Tibial nerve (tissue), 4 donors: ENCODE results near the gene NPIPA1. TPM values are rescaled to one million over a fixed set of nuclear protein-coding genes. Genes with fewer than 3 reads are reported as not detected.
"Not testable (repeated sequence)": the region's sequence is repeated elsewhere in the genome, so short reads cannot be mapped to it uniquely, and the experiment has no call there.

ENCODE experiments used
- DNase-seq, 2 donors: peaks; one replicate each; pipeline ENCODE4 v3.0.0-alpha.2; 2019; ENCODE audit warnings: low spot score in 2 of 2
- H3K27ac ChIP-seq, 4 donors: fragments of 200-600 bp; sonication (generic) in 3 of 4; one replicate each; pipeline ENCODE4 v1.5.1; 2017 to 2019; ENCODE audit warnings: mild to moderate bottlenecking in 1 of 4
- H3K27me3 ChIP-seq, 2 donors: fragments of 200-600 bp; sonication (generic) in 1 of 2; one replicate each; pipeline versions ENCODE4 v1.5.1 to v1.6.0; 2017 to 2019
- H3K36me3 ChIP-seq, 3 donors: fragments of 200-600 bp; sonication (generic); one replicate each; pipeline ENCODE4 v1.5.1; 2018 to 2019
- H3K4me1 ChIP-seq, 4 donors: fragments of 200-600 bp; sonication (generic) in 3 of 4; one replicate each; pipeline ENCODE4 v1.5.1; 2017 to 2019
- H3K4me3 ChIP-seq, 4 donors: fragments of 200-600 bp; sonication (generic) in 3 of 4; one replicate each; pipeline ENCODE4 v1.5.1; 2017 to 2019; ENCODE audit warnings: mild to moderate bottlenecking in 1 of 4, moderate library complexity in 1 of 4
- H3K9me3 ChIP-seq, 4 donors: fragments of 200-600 bp; sonication (generic) in 3 of 4; one replicate each; pipeline ENCODE4 v1.5.1; 2017 to 2019
- WGBS, 2 donors: methylation state at CpG; one replicate each; pipeline ENCODE4 v1.1.5; 2018; 5-methylcytosine and 5-hydroxymethylcytosine counted together
- total RNA-seq, 4 donors: library from RNA; depleted of rRNA; stranded (reverse); fragments of >200 nt; gene quantifications; one replicate each; pipeline ENCODE4 v1.1.0, GENCODE V29; 2016

The NPIPA1 gene
- 100 to 1,000 TPM in 2 of 4 donors, 10 to 100 TPM in 2; 95.5 to 193 (median 134) TPM for total RNA-seq

DNA sequence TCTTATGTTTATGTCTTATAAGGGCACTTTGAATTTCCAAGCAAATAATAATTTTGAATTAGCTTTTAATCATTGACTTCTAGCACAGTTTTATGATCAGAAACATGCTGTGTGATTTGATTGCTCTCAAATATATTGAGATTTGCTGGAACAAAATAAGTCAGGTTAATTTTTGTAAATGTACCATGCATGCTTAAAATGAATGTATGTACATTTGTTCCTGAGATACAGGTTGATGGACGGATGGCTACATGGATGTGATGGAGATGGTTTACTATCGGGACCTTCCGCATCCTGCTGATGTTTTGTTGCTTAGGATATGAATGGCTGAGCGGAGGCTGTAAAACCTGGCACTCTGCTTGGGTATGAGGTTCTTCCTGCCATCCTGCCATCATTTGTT, at the start of gene NPIPA1:
TSS of gene NPIPA1 (plus strand) at position 301 of the 400 bp plus-strand sequence. CDS start at position 301, 0 bp downstream.
- not testable (repeated sequence) for H3K9me3 ChIP-seq, H3K4me3 ChIP-seq, H3K27me3 ChIP-seq, H3K27ac ChIP-seq, H3K4me1 ChIP-seq, DNase-seq
- H3K36me3 ChIP-seq, result peaks cover 0 to 14% (median 0%) of the 10 kb centered on the region in 3 donors
- no CpG with 5 or more reads among the region's 4 CpGs for WGBS, 2 donors

DNA sequence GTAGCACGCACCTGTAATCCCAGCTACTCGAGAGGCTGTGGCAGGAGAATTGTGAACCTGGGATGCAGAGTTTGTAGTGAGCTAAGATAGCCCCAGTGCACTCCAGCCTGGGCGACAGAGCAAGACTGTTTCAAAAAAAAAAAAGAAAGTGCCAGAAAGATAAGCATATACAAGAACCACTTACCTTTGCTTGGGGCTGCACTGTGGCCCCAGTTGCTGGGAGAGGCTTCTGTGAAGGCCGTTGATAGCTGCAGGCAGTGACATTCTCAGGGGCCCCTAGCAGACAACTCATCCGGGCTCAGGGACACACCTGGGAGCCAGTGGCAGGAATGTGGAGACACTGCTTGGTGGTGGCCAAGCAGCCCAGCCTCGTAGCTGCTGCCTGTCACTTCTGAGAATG, 45.1 kb upstream of the NPIPA1 start:
- not testable (repeated sequence) for H3K4me1 ChIP-seq, H3K4me3 ChIP-seq, DNase-seq, H3K27ac ChIP-seq, H3K27me3 ChIP-seq, H3K9me3 ChIP-seq
- peaks cover 0 to 10% (median 0%) of the 10 kb centered on the region in 3 donors for H3K36me3 ChIP-seq
- 86 to 96% methylated on average over 3 to 4 of the region's 6 CpGs for WGBS, 2 donors

GRCh38 chr16:14895382-14895781, 41.9 kb upstream of the NPIPA1 start:
- H3K9me3 ChIP-seq, H3K27ac ChIP-seq, H3K4me3 ChIP-seq, H3K4me1 ChIP-seq, DNase-seq, H3K36me3 ChIP-seq, H3K27me3 ChIP-seq: not testable (repeated sequence)
- WGBS, 2 donors, result 88 to 91% methylated on average over 11 to 12 of the region's 14 CpGs

DNA sequence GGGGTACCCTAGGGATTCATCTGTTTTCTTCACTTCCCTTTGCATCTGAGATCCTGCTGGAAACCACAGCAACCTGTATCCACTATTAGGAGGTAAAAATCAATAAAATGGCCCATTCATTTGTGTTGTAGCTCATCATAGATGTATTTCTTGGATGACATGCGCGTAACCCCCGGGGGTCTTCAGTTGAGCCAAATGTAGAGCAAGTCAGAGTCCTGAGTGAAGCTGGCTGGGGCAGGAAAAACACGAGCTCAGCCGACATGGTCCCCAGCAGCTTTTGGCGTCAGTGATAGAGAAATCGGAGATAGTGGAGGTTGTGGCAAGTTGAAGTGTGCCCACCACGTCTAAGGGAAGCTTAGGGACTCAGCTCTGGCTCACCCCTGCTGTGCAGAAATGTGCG, 41.2 kb upstream of the NPIPA1 start:
- H3K27me3 ChIP-seq, DNase-seq, H3K4me3 ChIP-seq, H3K9me3 ChIP-seq, H3K4me1 ChIP-seq, H3K27ac ChIP-seq, H3K36me3 ChIP-seq: not testable (repeated sequence)
- 85 to 87% methylated on average over 8 of the region's 9 CpGs for WGBS, 2 donors

DNA sequence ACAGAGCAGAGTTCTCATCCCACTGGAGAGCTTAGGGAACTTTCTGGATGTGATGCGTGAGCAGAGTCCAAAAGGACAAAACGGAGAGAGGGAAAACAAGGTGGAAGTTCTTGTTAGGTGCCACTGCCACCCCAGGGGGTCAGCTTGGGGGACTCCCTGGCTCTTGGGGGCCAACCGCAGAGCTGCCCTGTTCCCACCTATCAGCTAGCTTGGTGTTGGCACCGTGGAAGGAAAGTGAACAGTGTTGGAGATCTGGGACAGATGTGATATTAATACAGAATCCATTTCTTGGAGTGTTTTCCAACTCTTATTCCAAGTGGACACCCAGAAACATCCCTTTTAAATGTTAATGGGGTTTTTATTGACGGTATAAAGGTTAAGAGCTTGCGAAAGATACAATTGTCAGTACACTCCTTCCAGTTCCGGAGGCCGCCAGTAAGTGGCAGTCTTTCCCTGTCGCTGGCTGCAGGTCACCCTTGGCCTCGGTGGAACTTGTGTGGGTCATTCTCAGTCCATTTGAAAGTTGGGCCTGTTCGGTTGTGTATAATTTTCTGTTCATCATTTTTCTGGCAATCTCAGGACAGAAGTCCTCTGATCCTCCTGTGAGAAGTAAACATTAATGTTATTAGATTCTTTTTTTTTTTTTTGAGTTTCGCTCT, 40.1 kb upstream of the NPIPA1 start:
- H3K4me1 ChIP-seq, H3K27ac ChIP-seq, DNase-seq, H3K36me3 ChIP-seq, H3K27me3 ChIP-seq, H3K9me3 ChIP-seq, H3K4me3 ChIP-seq: not testable (repeated sequence)
- 52 to 60% methylated on average over 2 to 3 of the region's 12 CpGs for WGBS, 2 donors

- WGBS, 2 donors, result 93 to 95% methylated on average over 4 of the region's 4 CpGs
- DNase-seq, H3K36me3 ChIP-seq, H3K27ac ChIP-seq, H3K4me3 ChIP-seq, H3K9me3 ChIP-seq, H3K27me3 ChIP-seq, H3K4me1 ChIP-seq: not testable (repeated sequence)
Observed at GRCh38 chr16:14898162-14898561, 39.1 kb upstream of the NPIPA1 start.

DNA sequence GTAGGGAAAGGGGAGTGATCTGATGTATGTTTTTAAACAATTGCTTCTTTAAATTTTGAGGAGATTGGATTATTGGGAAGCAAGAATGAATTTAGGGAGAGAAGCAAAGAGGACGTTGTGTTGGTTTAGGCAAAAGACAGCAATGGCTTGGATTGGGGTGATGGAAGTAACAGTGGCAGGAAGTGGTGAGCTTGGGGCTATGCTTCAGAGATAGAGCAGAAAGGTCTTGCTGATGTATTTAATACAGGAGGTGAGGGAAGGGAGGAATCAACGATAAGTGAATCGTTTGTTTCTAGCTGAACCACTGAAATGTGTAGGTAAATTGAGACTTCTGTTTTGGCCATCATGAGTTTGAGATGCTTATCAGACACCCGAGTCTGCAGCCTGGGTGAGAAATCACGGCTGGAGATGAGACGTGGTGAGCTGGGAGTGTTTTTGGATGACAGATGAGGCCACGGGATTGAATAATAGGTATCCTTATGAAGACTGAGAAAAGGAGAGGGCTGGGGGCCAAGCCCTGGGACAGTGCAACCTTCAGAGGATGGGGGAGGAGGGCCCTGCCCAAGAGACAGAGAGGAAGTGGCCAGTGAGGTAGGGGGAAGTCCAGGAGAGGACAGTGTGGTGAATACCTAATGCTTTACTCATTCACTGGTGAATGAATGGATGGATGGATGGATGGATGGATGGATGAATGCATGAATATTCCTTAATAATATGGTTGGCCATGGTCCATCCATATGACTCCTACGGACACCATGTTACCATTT, 33.9 kb upstream of the NPIPA1 start:
- WGBS, 2 donors, result 80 to 84% methylated on average over 7 of the region's 8 CpGs

DNA sequence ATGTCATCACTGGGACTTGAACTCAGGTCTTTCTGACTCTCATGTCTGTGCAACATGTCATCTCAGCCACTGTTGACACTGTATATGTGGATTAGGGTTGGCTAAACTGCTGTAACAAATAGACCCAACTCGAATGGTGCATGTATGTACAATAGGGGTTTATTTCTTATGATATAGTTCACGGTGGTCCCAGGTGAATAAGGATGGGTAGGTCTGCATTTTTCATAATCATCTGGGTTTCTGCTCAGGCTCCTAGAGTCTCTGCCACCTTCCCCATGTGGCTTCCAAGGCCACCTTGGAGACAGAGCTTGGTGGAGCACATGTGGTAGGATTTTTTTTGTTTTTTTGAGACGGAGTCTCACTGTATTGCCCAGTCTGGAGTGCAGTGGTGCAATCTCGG, 27.5 kb upstream of the NPIPA1 start:
- not testable (repeated sequence) for H3K27ac ChIP-seq, H3K36me3 ChIP-seq, H3K27me3 ChIP-seq, DNase-seq, H3K4me1 ChIP-seq, H3K9me3 ChIP-seq, H3K4me3 ChIP-seq
- no CpG with 5 or more reads among the region's 4 CpGs for WGBS, 2 donors

More for the DNA sequence above, 33.9 kb upstream of the NPIPA1 start:
- not testable (repeated sequence) for DNase-seq, H3K27me3 ChIP-seq, H3K27ac ChIP-seq, H3K9me3 ChIP-seq, H3K36me3 ChIP-seq, H3K4me1 ChIP-seq, H3K4me3 ChIP-seq

DNA sequence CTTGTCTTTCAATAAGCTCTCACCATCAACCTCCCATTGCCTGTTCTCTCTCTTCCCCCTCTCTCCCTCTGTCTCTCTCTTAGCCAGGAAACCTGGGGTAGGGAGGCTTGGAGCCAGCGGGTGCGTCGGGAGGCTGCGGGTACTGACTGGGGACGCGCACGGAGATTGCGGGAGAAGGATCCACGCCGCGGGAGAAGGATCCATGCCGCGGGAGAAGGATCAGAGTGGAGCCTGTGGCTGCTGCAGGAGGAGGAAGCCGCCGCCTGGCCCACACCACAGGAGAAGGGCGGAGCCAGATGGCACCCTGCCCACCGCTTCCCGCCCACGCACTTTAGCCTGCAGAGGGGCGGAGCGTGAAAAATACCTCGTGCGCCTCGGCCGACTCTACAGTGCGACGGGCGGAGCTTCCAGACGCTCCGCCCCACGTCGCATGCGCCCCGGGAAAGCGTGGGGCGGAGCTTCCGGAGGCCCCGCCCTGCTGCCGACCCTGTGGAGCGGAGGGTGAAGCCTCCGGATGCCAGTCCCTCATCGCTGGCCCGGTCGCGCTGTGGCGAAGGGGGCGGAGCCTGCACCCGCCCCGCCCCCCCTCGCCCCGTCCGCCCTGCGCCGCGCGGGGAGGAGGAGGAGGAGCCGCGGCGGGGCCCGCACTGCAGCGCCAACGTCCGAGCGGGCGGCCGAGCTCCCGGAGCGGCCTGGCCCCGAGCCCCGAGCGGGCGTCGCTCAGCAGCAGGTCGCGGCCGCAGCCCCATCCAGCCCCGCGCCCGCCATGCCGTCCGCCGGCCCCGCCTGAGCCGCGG, 26.2 kb upstream of the NPIPA1 start:
- H3K27ac ChIP-seq, DNase-seq, H3K4me3 ChIP-seq, H3K27me3 ChIP-seq, H3K9me3 ChIP-seq, H3K36me3 ChIP-seq, H3K4me1 ChIP-seq: not testable (repeated sequence)
- WGBS, 2 donors, result no CpG with 5 or more reads among the region's 85 CpGs
